Measurements from ENCODE around the gene ADNP. TPM values are rescaled to one million over a fixed set of nuclear protein-coding genes. Genes with fewer than 3 reads are reported as not detected.

ADNP gene
- total RNA-seq, 4 donors from 2014 or later = 58.9 to 77.1 (median 72.6) TPM

DNA sequence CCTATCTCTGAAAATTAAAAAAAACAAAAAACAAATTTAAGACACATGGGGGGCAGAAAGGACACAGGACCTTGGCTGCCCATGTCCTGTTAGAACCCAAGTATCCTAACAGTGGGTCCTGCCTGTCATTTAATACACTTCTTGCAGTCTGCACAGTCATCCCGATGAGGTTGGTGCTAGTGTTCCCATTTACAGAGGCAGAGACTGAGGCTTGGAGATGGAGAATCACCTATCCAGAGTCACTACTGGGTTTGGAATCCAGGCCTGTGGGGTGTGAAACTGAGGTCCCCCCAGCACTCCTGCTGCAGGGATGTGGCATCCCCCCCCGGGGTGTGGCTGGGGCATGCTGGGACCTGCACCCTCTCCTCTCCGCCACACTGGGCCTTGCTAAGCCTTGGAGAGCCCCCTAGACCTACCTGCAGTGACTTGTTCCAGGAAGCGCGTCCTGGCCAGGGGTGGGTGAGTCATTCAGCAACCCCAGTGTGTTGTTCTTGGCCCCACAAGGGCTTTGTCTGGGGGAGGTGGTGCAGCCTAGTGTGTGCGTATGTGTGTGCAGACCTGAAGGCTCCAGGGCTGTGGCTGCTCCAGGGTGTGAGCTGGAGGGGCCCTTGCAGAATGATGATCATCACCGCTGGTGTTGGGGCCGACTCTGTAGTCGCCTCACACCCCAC is 86.7 kb downstream of the ADNP start:
- no peaks in the 10 kb centered on the region for H3K36me3 ChIP-seq
- H3K27ac ChIP-seq = peak overlapping the region; percentile 11
- H3K9me3 ChIP-seq = no peaks in the 10 kb centered on the region
- no peak overlapping the region for H3K4me3 ChIP-seq
- H3K4me1 ChIP-seq = peaks cover 51% of the 10 kb centered on the region
- DNase-seq (ENCODE audit: low spot score in 2 of 2) = no peak
- no peak for TF ChIP-seq POLR2A (IDR thresholded peaks at IDR 0.05)
- TF ChIP-seq, protein P1, sequence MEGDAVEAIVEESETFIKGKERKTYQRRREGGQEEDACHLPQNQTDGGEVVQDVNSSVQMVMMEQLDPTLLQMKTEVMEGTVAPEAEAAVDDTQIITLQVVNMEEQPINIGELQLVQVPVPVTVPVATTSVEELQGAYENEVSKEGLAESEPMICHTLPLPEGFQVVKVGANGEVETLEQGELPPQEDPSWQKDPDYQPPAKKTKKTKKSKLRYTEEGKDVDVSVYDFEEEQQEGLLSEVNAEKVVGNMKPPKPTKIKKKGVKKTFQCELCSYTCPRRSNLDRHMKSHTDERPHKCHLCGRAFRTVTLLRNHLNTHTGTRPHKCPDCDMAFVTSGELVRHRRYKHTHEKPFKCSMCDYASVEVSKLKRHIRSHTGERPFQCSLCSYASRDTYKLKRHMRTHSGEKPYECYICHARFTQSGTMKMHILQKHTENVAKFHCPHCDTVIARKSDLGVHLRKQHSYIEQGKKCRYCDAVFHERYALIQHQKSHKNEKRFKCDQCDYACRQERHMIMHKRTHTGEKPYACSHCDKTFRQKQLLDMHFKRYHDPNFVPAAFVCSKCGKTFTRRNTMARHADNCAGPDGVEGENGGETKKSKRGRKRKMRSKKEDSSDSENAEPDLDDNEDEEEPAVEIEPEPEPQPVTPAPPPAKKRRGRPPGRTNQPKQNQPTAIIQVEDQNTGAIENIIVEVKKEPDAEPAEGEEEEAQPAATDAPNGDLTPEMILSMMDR (IDR thresholded peaks at IDR 0.05) = no peak
- TF ChIP-seq POLR2AphosphoS5 (IDR thresholded peaks at IDR 0.05) = peak in 1 of 3 donors; percentile 78
- no peaks in the 10 kb centered on the region for H3K27me3 ChIP-seq
- 52% methylated on average over 8 of the region's 9 CpGs for WGBS

DNA sequence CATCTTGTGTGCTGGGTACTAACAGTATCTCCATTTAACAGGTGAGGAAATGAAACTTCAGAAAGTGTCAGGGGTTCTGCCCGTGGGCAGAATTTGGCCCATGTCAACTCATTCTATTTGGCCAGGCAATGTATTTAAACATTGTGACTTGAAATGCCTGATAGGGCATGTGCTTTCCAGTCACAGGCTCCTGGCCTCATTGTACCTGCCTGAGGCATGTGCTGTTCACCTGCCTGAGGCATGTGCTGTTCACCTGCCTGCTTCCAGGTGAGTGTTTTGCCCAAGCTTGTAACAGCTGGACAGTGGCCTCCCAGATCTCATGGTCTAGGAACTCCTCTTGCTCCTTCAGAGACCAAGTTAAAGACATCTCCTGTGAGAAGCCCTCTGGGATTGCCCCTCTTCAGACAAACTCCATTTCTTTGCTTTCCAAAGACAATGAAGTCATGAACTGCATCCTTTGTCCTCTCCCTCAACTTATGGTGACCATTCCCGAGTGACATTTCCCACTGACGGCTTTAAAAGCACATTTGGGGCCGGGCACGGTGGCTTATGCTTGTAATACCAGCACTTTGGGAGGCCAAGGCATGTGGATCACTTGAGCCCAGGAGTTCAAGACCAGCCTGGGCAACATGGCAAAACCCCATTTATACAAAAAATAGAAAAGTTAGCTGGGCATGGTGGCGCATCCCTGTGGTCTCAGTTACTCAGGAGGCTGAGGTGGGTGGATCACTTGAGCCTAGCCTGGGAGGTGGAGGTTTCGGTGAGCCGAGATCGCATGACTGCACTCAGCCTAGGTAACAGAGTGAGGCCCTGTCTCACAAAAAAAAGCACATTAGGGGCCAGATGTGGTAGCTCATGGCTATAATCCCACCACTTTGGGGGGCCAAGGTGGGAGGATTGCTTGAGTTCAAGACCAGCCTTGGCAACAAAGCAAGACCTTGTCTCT is 87.6 kb downstream of the ADNP start:
- H3K9me3 ChIP-seq = no peaks in the 10 kb centered on the region
- no peak for DNase-seq (ENCODE audit: low spot score in 2 of 2)
- H3K27ac ChIP-seq = peak overlapping the region; percentile 11
- H3K4me3 ChIP-seq = no peak overlapping the region
- H3K4me1 ChIP-seq = peaks cover 50% of the 10 kb centered on the region
- TF ChIP-seq POLR2AphosphoS5 (IDR thresholded peaks at IDR 0.05) (no peak), EP300 (IDR thresholded peaks at IDR 0.05) (no peak), POLR2A (IDR thresholded peaks at IDR 0.05) (no peak)
- TF ChIP-seq, protein P1 (IDR thresholded peaks at IDR 0.05) = no peak
- no peaks in the 10 kb centered on the region for H3K36me3 ChIP-seq
- H3K27me3 ChIP-seq = no peaks in the 10 kb centered on the region
- 90% methylated on average over 9 of the region's 9 CpGs for WGBS

DNA sequence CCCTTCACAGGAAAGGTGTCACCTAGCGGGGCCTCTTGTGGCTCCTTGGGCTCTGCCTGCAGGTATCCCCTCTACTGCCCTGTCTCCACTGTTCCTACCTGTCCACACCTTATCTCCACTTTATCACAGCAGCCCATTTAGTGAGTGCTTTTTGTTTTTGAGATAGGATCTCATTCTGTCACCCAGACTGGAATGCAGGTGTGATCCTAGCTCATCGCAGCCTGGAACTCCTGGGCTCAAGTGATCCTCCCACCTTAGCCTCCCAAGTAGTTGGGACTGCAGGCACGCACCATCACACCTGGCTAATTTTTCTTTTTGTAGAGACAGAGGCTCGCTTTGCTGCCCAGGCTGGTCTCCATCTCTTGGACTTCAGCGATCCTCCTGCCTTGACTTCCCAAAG is 88.4 kb downstream of the ADNP start:
- TF ChIP-seq, protein P1 (IDR thresholded peaks at IDR 0.05) = no peak
- TF ChIP-seq POLR2A (IDR thresholded peaks at IDR 0.05) = no peak
- TF ChIP-seq POLR2AphosphoS5 (IDR thresholded peaks at IDR 0.05) = no peak
- TF ChIP-seq EP300 (IDR thresholded peaks at IDR 0.05) = no peak
- WGBS = 89% methylated on average over 5 of the region's 5 CpGs
- peaks cover 50% of the 10 kb centered on the region for H3K4me1 ChIP-seq
- H3K27ac ChIP-seq = no peak overlapping the region
- H3K4me3 ChIP-seq = no peak overlapping the region
- DNase-seq (ENCODE audit: low spot score in 2 of 2) = no peak
- no peaks in the 10 kb centered on the region for H3K36me3 ChIP-seq
- H3K9me3 ChIP-seq = no peaks in the 10 kb centered on the region
- H3K27me3 ChIP-seq = no peaks in the 10 kb centered on the region

Other genes starting within 250 kb of the ADNP start
- gene RIPOR3, start 239.9 kb downstream of the ADNP start, total RNA-seq = 10 to 100 TPM in 1 of 4 donors, 1 to 10 TPM in 3; 3.3 to 10.1 (median 5.3) TPM
- 10 to 100 TPM in 1 of 4 donors, 1 to 10 TPM in 3; 7.6 to 10.3 (median 8.4) TPM for gene PARD6B, start 199.9 kb downstream of the ADNP start, total RNA-seq
- gene BCAS4, start 136.4 kb downstream of the ADNP start, total RNA-seq = 1 to 10 TPM in 3 of 4 donors, under 1 TPM in 1; 0.91 to 2.6 (median 1.2) TPM
- 10 to 100 TPM; 30.5 to 54.3 (median 41.5) TPM for gene DPM1, start 27.1 kb upstream of the ADNP start, total RNA-seq
- gene MOCS3, start 27.4 kb upstream of the ADNP start, total RNA-seq = 1 to 10 TPM; 4.5 to 7.4 (median 6.5) TPM
- 1 to 10 TPM in 2 of 4 donors, under 1 TPM in 2; 0.26 to 1.2 (median 1.0) TPM for gene KCNG1, start 91.7 kb upstream of the ADNP start, total RNA-seq